HG03039 (cell line): Measurements from ENCODE around the gene LRCH4.

Source experiments
- ATAC-seq: cut with Tn5 transposase; IDR thresholded peaks from one replicate; pipeline ENCODE4 v1.9.1; 2021; ENCODE audit warnings: mild to moderate bottlenecking, moderate library complexity; ENCODE audit not compliant: unreplicated experiment

Gene LRCH4

GRCh38 chr7:100585511-100586265 lies at the start of gene LRCH4:
Gene LRCH4 (minus strand): TSS chr7:100586129. CDS start chr7:100586100, 29 bp downstream.
- no peak for ATAC-seq

GRCh38 chr7:100632951-100633717 lies 47.2 kb upstream of the LRCH4 start:
- ATAC-seq = no peak

- ATAC-seq = no peak
Observed at GRCh38 chr7:100630066-100630465, 44.1 kb upstream of the LRCH4 start.

- no peak for ATAC-seq
Observed at GRCh38 chr7:100629117-100629716, 43.3 kb upstream of the LRCH4 start.

- ATAC-seq = no peak
Observed at GRCh38 chr7:100627238-100627549, 41.3 kb upstream of the LRCH4 start.

- ATAC-seq = peak; percentile 67
Observed at GRCh38 chr7:100626530-100627237, 40.8 kb upstream of the LRCH4 start.

- no peak for ATAC-seq
Observed at GRCh38 chr7:100626055-100626454, 40.1 kb upstream of the LRCH4 start.

GRCh38 chr7:100623951-100624824 lies 38.3 kb upstream of the LRCH4 start:
- no peak for ATAC-seq

GRCh38 chr7:100621554-100621953 lies 35.6 kb upstream of the LRCH4 start:
- no peak for ATAC-seq

GRCh38 chr7:100620804-100621203 lies 34.9 kb upstream of the LRCH4 start:
- no peak for ATAC-seq

- ATAC-seq = no peak
Observed at GRCh38 chr7:100620239-100620638, 34.3 kb upstream of the LRCH4 start.

GRCh38 chr7:100614308-100614861 lies 28.5 kb upstream of the LRCH4 start:
- no peak for ATAC-seq

- ATAC-seq = no peak
Observed at GRCh38 chr7:100613412-100614175, 27.7 kb upstream of the LRCH4 start.

GRCh38 chr7:100612730-100613390 lies 26.9 kb upstream of the LRCH4 start:
- no peak for ATAC-seq

- peak; percentile 89 for ATAC-seq
Observed at GRCh38 chr7:100611983-100612729, 26.2 kb upstream of the LRCH4 start, which contains the start of gene MOSPD3. Gene MOSPD3 (plus strand): TSS chr7:100612540. CDS start chr7:100612792, 252 bp downstream.

- ATAC-seq = no peak
Observed at GRCh38 chr7:100609958-100610357, 24.0 kb upstream of the LRCH4 start.

GRCh38 chr7:100607111-100607510 lies 21.2 kb upstream of the LRCH4 start:
- ATAC-seq = no peak

- no peak for ATAC-seq
Observed at GRCh38 chr7:100606313-100606712, 20.4 kb upstream of the LRCH4 start.
